ENCODE data around the gene GPR107. TPM values are rescaled to one million over a fixed set of nuclear protein-coding genes. Genes with fewer than 3 reads are reported as not detected.

Gene GPR107
- total and polyA plus RNA-seq, 2 experiments from 2014 or later = 8.0 to 18.9 TPM

DNA sequence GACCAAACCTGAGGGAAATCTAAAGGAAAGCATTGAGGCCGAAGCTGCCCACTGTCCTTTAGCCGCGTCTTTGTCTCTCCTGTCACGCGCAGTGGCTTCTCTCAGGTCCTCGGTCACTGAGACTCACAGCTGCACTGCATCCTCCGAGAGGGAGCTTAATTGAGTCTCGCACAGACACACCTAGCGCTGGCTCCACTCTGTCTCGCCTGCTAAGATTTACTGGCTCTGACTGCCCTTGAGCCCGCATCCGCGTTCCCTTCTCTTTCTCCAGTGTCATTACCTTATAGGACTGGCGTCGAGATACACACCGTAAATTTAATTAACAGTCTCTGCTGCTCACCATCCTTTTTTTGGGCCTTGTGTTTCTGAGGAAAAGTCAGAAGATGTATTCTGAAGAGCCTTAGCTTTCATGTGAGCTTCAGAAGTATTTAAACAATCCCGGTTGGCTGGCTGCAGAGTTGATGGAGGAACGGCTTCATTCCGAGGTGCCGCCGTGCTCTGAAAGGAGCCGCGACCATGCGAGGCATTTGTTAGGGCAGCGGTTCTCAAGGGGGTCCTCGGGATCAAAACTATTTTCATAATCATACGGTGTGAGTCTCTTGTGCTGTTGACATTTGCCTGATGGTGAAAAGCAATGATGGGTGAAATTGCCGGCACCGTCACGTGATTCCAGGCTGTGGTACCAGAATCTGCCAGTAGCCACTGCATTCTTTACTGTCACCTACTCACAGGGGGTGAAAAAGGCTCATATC, 58.3 kb downstream of the GPR107 start:
- H3K4me2 ChIP-seq (ENCODE audit: unreplicated experiment) = no peak overlapping the region
- peaks cover 17% of the 10 kb centered on the region for H3F3A ChIP-seq (ENCODE audit: insufficient read depth)
- H3K9ac ChIP-seq = no peak overlapping the region
- peaks cover 14% of the 10 kb centered on the region for H3K4me1 ChIP-seq (ENCODE audit: insufficient read depth)
- in situ Hi-C loops (cut with MboI) = loop anchor here (5.0 to 25.0 kb wide), 3 partner anchors 135 to 575 kb away; partner anchors contain the start of gene EXOSC2
- 89 to 91% methylated on average over 30 of the region's 30 CpGs for WGBS, 2 experiments (ENCODE audit: low coverage in 1 of 2, low lambda C conversion rate in 2 of 2, missing lambda C conversion rate in 2 of 2)
- H3K36me3 ChIP-seq (ENCODE audit: low read depth) = no peaks in the 10 kb centered on the region
- no peaks in the 10 kb centered on the region for H3K79me2 ChIP-seq (ENCODE audit: insufficient read depth)
- no peak overlapping the region for H3K27ac ChIP-seq
- no peaks in the 10 kb centered on the region for H3K9me3 ChIP-seq (ENCODE audit: low read depth)
- no peak overlapping the region for H2AFZ ChIP-seq
- TF ChIP-seq EZH2phosphoT487 (IDR thresholded peaks at IDR 0.05; ENCODE audit: insufficient read depth, low read depth) (no peak), EZH2 (IDR thresholded peaks at IDR 0.05; ENCODE audit: insufficient read depth, poor library complexity, severe bottlenecking) (no peak)
- no peaks in the 10 kb centered on the region for H4K20me1 ChIP-seq (ENCODE audit: insufficient read depth)
- no peaks in the 10 kb centered on the region for H3K27me3 ChIP-seq (replicated peaks; ENCODE audit: insufficient read depth)
- no peaks in the 10 kb centered on the region for H3K9me2 ChIP-seq (ENCODE audit: insufficient read depth)
- H3K4me3 ChIP-seq = no peak overlapping the region
- no peak for DNase-seq

DNA sequence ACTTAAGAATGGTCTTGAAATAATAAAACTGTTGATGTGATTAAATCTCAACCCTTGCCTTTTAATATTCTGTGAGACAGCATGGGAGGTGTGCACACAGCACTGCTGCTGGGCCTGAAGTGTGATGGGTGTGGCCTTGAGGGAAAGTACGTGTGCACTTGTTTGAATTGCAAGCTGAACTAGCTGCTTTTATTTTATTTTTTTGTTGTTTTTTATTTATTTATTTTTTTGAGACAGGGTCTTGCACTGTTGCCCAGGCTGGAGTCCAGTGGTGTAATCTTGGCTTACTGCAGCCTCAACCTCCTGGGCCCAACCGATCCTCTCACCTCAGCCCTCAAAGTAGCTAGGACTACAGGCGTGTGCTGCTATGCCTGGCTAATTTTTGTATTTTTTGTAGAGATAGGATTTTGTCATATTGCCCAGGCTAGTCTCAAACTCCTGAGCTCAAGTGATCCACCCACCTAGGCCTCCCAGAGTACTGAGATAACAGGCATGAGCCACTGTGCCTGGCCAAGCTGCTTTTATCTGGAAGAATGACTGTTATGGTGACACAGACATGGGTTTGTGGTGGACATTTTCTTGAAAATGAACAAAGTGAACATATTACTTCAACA, 58.9 kb downstream of the GPR107 start:
- in situ Hi-C loops (cut with MboI) = loop anchor here (5.0 to 25.0 kb wide), 3 partner anchors 135 to 575 kb away; partner anchors contain the start of gene EXOSC2
- Histone ChIP-seq H3K4me1 (ENCODE audit: insufficient read depth) (peaks cover 13% of the 10 kb centered on the region), H2AFZ (no peak overlapping the region), H3K9me2 (ENCODE audit: insufficient read depth) (no peaks in the 10 kb centered on the region), H3K79me2 (ENCODE audit: insufficient read depth) (no peaks in the 10 kb centered on the region), H3K27me3 (replicated peaks; ENCODE audit: insufficient read depth) (no peaks in the 10 kb centered on the region), H3K27ac (no peak overlapping the region), H3K9me3 (ENCODE audit: low read depth) (no peaks in the 10 kb centered on the region), H4K20me1 (ENCODE audit: insufficient read depth) (no peaks in the 10 kb centered on the region), H3K36me3 (ENCODE audit: low read depth) (no peaks in the 10 kb centered on the region), H3K4me3 (no peak overlapping the region), H3K9ac (no peak overlapping the region), H3K4me2 (ENCODE audit: unreplicated experiment) (no peak overlapping the region), H3F3A (ENCODE audit: insufficient read depth) (peaks cover 19% of the 10 kb centered on the region)
- WGBS, 2 experiments (ENCODE audit: low coverage in 1 of 2, low lambda C conversion rate in 2 of 2, missing lambda C conversion rate in 2 of 2) = 72 to 73% methylated on average over 3 of the region's 3 CpGs
- TF ChIP-seq EZH2 (IDR thresholded peaks at IDR 0.05; ENCODE audit: insufficient read depth, poor library complexity, severe bottlenecking) (no peak), EZH2phosphoT487 (IDR thresholded peaks at IDR 0.05; ENCODE audit: insufficient read depth, low read depth) (no peak)
- DNase-seq = no peak

DNA sequence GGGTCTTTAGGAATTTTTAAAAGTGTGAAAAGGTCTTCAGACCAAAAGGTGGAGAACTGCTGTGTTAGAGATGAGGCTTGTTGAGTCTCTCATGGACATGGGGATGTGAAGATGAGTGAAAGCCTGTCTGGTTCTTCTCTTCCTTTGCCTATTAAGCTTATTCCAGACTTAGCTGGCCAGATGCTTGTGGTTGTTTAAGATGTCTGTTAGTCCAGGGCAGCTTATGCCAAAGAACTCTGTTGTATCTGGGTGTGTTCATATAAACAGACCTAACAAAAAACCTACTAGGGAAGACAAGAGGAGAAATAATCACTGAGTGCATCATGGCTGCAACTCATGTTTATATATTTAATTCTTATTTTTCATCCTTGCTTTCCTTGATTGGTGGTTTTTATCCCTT, 61.0 kb downstream of the GPR107 start:
- Histone ChIP-seq H3K27ac (no peak overlapping the region), H3K9me3 (ENCODE audit: low read depth) (no peaks in the 10 kb centered on the region), H3K4me2 (ENCODE audit: unreplicated experiment) (no peak overlapping the region), H2AFZ (no peak overlapping the region), H3F3A (ENCODE audit: insufficient read depth) (peaks cover 26% of the 10 kb centered on the region), H3K27me3 (replicated peaks; ENCODE audit: insufficient read depth) (no peaks in the 10 kb centered on the region), H3K9me2 (ENCODE audit: insufficient read depth) (no peaks in the 10 kb centered on the region), H3K4me3 (no peak overlapping the region), H4K20me1 (ENCODE audit: insufficient read depth) (no peaks in the 10 kb centered on the region), H3K4me1 (ENCODE audit: insufficient read depth) (peaks cover 28% of the 10 kb centered on the region), H3K9ac (no peak overlapping the region), H3K36me3 (ENCODE audit: low read depth) (no peaks in the 10 kb centered on the region), H3K79me2 (ENCODE audit: insufficient read depth) (0 out of 2 replicates have a peak, but pooled peaks cover 7% of the 10 kb centered on the region)
- no peak for TF ChIP-seq EZH2 (IDR thresholded peaks at IDR 0.05; ENCODE audit: insufficient read depth, poor library complexity, severe bottlenecking)
- no peak for TF ChIP-seq EZH2phosphoT487 (IDR thresholded peaks at IDR 0.05; ENCODE audit: insufficient read depth, low read depth)
- peak; percentile 30 for DNase-seq
- in situ Hi-C loops (cut with MboI) = loop anchor here (5.0 to 25.0 kb wide), 3 partner anchors 133 to 573 kb away; partner anchors contain the start of gene EXOSC2

DNA sequence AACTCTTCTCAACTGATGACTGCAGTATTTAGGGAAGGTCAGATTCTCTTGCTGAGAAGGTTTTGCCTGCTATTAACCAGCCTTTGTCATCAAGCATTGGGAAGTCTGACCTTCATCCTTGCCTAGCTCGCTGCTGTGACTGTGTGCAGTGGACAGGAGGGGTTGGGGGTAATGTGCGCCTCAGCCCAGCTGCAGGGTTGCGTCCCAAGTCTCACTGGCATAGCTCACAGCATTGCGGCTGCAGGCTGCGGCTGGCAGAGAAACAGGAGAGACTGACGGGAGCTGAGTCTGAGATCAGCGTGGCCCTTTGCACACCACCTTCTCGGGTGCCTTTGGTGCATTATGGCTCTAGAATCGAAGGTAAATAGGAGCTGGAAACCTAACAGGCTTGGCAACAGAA, 62.6 kb downstream of the GPR107 start:
- WGBS, 2 experiments (ENCODE audit: low coverage in 1 of 2, low lambda C conversion rate in 2 of 2, missing lambda C conversion rate in 2 of 2) = 87 to 88% methylated on average over 9 of the region's 9 CpGs
- Histone ChIP-seq H3K9me3 (ENCODE audit: low read depth) (no peaks in the 10 kb centered on the region), H3K9ac (no peak overlapping the region), H4K20me1 (ENCODE audit: insufficient read depth) (no peaks in the 10 kb centered on the region), H3K79me2 (ENCODE audit: insufficient read depth) (0 out of 2 replicates have a peak, but pooled peaks cover 7% of the 10 kb centered on the region), H3K4me3 (no peak overlapping the region), H3K27ac (no peak overlapping the region), H3K27me3 (replicated peaks; ENCODE audit: insufficient read depth) (no peaks in the 10 kb centered on the region), H2AFZ (no peak overlapping the region), H3K9me2 (ENCODE audit: insufficient read depth) (no peaks in the 10 kb centered on the region), H3K36me3 (ENCODE audit: low read depth) (0 out of 2 replicates have a peak, but pooled peaks cover 5% of the 10 kb centered on the region), H3K4me2 (ENCODE audit: unreplicated experiment) (no peak overlapping the region), H3F3A (ENCODE audit: insufficient read depth) (peaks cover 26% of the 10 kb centered on the region), H3K4me1 (ENCODE audit: insufficient read depth) (peaks cover 24% of the 10 kb centered on the region)
- in situ Hi-C loops (cut with MboI) = loop anchor here (10.0 to 25.0 kb wide), 2 partner anchors 218 to 571 kb away; partner anchors contain the start of gene EXOSC2
- TF ChIP-seq EZH2 (IDR thresholded peaks at IDR 0.05; ENCODE audit: insufficient read depth, poor library complexity, severe bottlenecking) (no peak), EZH2phosphoT487 (IDR thresholded peaks at IDR 0.05; ENCODE audit: insufficient read depth, low read depth) (no peak)
- no peak for DNase-seq

Data from GM23248 (cell line).